Measurements from ENCODE around the gene EGFR. TPM values are rescaled to one million over a fixed set of nuclear protein-coding genes. Genes with fewer than 3 reads are reported as not detected.

The EGFR gene
- total RNA-seq, 8 experiments from 2014 or later, result 0.81 to 22.6 (median 3.6) TPM

DNA sequence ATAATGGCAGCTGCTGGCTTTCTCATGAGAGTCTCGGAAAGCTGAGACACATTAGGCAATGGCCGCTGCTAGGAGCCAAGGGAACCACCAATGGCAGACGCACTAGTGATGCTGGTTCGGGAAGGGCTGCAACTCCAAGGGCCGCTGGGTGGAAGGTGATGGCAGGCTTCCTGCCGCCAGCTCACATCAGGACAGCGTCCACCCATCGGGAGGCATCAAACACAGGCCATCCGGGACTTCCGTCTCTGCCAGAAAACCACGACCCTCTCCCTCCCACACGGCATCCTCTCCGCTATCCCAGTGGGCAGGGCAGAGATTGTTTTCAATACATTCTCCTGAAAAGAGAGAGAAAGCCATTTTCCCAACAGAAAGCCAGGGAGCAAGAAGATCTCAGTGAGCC lies 27.5 kb upstream of the EGFR start:
- Histone ChIP-seq H3K4me1 (replicated peaks in 1 of 2) (no peaks in the 10 kb centered on the region), H3K27ac (no peak overlapping the region), H3K4me3 (no peak overlapping the region)
- ATAC-seq (replicated peaks in 6 of 8), result no peak
- 80 to 100% (median 96%) methylated on average over 1 to 11 of the region's 13 CpGs; no CpG with 5 or more reads in 3 of the 10 experiments for WGBS, 10 experiments
- in situ Hi-C loops (cut with MboI; ENCODE audit: low pct_unique_long_range_greater_than_20kb in 2 of 9, low sequenced_read_pairs in 9 of 9, unreplicated experiment in 9 of 9), result no loop called here

DNA sequence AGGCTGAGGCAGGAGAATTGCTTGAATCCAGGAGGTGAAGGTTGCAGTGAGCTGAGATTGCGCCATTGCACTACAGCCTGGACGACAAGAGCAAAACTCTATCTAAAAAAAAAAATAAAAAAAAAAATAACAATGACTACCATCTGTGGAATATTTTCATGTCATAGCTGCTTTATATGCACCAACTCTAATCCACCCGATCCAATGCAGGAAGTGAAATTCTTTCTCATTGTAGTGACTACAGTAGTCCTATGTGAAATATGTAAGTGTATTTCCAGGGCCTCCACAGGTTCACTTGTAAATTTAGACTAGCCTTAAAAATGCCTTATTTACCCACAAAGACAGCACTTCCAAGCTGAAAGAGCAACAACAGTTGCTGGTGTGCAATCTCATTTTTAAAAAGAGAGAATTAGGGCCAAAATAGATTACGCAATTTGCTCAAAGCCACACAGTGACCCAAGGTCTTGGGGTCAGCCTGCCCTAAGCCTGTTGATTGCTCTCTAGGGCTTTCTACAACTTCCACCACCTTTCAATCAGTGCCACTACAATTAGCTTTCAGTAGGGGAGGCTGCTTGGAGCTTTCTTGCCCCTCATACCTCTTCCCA lies 25.8 kb upstream of the EGFR start:
- H3K4me3 ChIP-seq, result no peak overlapping the region
- no peaks in the 10 kb centered on the region for H3K4me1 ChIP-seq (replicated peaks in 1 of 2)
- in situ Hi-C loops (cut with MboI; ENCODE audit: low pct_unique_long_range_greater_than_20kb in 2 of 9, low sequenced_read_pairs in 9 of 9, unreplicated experiment in 9 of 9), result no loop called here
- H3K27ac ChIP-seq, result no peak overlapping the region
- WGBS, 10 experiments, result 40 to 100% (median 95%) methylated on average over 1 to 4 of the region's 4 CpGs; no CpG with 5 or more reads in 1 of the 10 experiments
- no peak for ATAC-seq (replicated peaks in 6 of 8)

DNA sequence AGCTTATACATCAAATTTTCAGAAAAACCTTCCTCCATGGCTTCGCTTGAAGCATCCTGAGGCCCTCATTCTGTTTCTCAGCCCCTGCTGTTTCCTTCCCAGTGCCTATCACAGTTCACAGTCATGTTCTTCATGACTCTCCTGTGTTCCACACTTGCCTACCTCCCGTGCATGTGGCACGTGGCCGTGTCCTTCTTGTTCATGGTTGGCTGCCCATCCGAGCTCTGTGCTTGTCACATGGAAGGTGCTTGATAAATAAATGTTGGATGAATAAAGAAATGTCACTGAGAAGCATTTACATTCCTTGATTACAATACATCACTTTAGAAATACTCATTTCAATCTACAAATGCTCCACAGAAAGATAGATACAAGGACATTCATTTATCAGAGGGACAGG lies 23.7 kb upstream of the EGFR start:
- WGBS, 10 experiments, result 85 to 100% (median 95%) methylated on average over 2 to 5 of the region's 5 CpGs; no CpG with 5 or more reads in 2 of the 10 experiments
- no peak overlapping the region for H3K27ac ChIP-seq

DNA sequence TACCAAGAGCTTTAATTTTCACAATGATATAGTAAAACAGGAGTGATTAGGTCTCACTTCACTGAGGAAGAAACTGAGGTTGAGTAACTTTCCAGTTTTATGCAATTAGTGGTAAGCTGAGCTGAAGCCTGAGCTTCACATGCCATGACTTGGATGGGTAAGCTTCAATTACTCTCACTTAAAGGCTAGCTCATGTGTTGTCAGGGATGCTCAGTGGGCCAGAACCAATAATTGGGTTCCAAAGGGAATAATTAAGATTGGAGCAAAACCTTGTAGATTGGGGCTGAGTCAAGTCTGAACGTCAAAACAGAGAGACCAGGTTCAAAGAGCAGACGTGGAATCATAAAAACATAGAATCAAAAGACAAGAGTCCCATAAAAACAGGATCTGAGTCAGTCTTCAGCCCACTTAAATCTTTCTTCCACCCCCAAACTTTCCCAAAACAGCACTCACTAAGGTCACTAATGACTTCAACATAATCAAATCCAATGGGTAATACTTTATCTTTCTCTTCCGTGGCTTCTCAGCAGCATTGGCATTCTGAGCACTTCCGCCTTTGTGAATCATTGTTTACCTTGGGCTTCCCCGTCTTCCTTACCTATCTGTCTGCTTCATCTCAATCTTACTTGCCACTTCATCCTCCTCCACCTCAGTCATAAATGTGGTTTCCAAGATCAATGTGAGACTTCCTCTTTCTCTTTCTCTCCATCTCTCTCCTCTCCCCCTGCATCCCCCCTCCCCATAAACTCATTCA lies 23.0 kb upstream of the EGFR start:
- Histone ChIP-seq H3K27ac (no peak overlapping the region), H3K4me3 (no peak overlapping the region), H3K4me1 (replicated peaks in 1 of 2) (no peaks in the 10 kb centered on the region)
- 9 to 89% (median 60%) methylated on average over 3 to 5 of the region's 5 CpGs; no CpG with 5 or more reads in 2 of the 10 experiments for WGBS, 10 experiments
- in situ Hi-C loops (cut with MboI; ENCODE audit: low pct_unique_long_range_greater_than_20kb in 2 of 9, low sequenced_read_pairs in 9 of 9, unreplicated experiment in 9 of 9), result no loop called here
- ATAC-seq (replicated peaks in 6 of 8), result no peak

More for the DNA sequence above, 23.7 kb upstream of the EGFR start:
- in situ Hi-C loops (cut with MboI; ENCODE audit: low pct_unique_long_range_greater_than_20kb in 2 of 9, low sequenced_read_pairs in 9 of 9, unreplicated experiment in 9 of 9), result no loop called here
- no peak for ATAC-seq (replicated peaks in 6 of 8)
- Histone ChIP-seq H3K4me1 (replicated peaks in 1 of 2) (no peaks in the 10 kb centered on the region), H3K4me3 (no peak overlapping the region)

DNA sequence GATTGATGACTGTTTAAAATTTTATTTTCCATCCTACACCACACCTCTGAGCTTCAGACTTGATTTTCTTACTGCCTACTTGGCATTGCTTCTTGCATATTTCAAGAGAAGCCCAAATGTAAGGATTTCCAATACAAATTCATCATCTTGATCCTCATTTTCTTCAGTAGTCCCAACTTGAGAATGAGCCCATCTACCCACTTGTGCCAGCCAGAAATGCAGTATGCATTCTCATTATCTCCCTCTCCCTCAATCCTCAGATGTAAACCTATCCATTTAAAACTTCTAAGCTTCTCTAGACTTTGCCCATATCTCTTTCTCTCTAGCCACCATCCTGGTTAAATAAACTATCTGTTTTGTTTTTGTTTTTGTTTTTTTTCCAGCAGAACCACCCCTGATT lies 22.4 kb upstream of the EGFR start:
- H3K4me1 ChIP-seq (replicated peaks in 1 of 2), result no peaks in the 10 kb centered on the region
- no peak for ATAC-seq (replicated peaks in 6 of 8)
- H3K27ac ChIP-seq, result no peak overlapping the region
- no peak overlapping the region for H3K4me3 ChIP-seq
- in situ Hi-C loops (cut with MboI; ENCODE audit: low pct_unique_long_range_greater_than_20kb in 2 of 9, low sequenced_read_pairs in 9 of 9, unreplicated experiment in 9 of 9), result no loop called here

DNA sequence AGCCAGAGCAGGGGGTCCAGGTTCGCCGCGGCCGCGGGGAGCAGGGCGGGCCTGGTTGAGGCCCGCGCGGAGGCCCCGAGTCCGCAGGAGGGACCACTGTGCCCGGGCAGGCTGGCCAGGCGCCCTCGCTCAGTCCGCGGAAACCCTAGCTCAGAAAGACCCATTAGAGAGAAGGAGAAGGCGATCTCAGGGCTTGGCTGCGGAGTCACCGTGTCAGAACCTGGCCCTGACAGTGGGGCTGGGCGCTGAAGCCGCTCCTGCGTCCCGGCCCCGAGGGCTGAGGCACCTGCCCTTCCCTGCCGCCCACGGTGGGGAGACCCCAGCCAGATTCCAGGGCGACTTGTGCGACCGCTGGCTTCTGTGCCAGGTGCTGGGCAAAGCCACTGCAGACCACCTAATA lies 14.2 kb upstream of the EGFR start:
- no peak overlapping the region for H3K27ac ChIP-seq
- no peak for ATAC-seq (replicated peaks in 6 of 8)
- WGBS, 10 experiments, result 80 to 97% (median 90%) methylated on average over 1 to 10 of the region's 29 CpGs; no CpG with 5 or more reads in 7 of the 10 experiments
- in situ Hi-C loops (cut with MboI; ENCODE audit: low pct_unique_long_range_greater_than_20kb in 2 of 9, low sequenced_read_pairs in 9 of 9, unreplicated experiment in 9 of 9), result no loop called here
- H3K4me1 ChIP-seq (replicated peaks in 1 of 2), result no peaks in the 10 kb centered on the region
- H3K4me3 ChIP-seq, result no peak overlapping the region

DNA sequence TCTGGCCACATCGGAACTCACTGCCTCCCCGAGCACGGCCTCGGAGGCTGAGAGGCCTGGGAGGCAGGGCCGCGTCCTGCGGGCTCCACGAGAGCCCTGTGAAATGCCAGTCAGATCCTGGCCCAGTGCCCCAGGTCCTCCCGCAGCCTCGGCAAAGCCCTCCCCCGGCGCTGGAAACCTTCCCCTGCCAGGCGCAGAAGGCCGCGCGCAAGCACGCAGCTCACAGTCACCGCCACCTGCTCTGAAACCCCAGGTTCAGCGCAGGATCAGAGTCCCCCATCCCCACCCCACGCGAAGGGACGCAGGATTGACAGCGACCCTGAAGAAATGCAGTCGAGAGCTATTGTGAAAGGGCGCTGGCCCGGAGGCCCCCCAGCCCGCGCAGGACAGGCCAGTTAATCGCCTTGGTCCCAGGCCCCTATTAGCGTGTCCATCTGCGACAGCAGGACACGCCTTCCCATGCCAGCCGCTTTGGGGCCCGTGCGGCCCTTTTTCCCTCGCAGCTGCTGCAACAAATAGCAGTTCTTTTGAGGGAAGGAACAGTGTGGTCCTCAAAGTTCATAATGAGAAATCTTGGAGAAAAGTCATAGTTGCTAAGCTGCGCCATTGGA lies 13.5 kb upstream of the EGFR start:
- in situ Hi-C loops (cut with MboI; ENCODE audit: low pct_unique_long_range_greater_than_20kb in 2 of 9, low sequenced_read_pairs in 9 of 9, unreplicated experiment in 9 of 9), result no loop called here
- Histone ChIP-seq H3K4me3 (no peak overlapping the region), H3K27ac (no peak overlapping the region), H3K4me1 (replicated peaks in 1 of 2) (no peaks in the 10 kb centered on the region)
- ATAC-seq (replicated peaks in 6 of 8), result no peak
- WGBS, 10 experiments, result 80 to 100% (median 89%) methylated on average over 1 to 11 of the region's 37 CpGs; no CpG with 5 or more reads in 2 of the 10 experiments

DNA sequence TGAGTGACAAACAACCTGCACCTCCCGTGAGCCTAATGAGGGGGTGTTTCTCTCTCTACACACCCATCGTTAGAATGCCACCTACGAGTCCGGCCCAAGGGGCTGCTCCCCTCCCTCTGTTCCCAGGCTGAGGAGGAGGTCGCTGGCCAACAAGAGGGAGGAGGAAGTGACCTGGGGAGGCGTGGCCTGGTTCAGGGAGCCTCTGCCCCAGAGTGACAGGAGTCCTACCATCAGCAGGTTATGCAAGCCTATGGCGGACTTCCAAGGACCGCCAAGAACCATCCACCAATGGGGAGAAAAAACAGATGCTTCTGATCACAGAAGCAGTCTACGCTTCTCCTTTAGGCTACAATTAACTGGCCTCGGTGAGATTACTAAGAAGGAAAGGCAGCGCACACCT lies 12.3 kb upstream of the EGFR start:
- Histone ChIP-seq H3K4me1 (replicated peaks in 1 of 2) (no peaks in the 10 kb centered on the region), H3K4me3 (no peak overlapping the region), H3K27ac (no peak overlapping the region)
- 46 to 89% (median 74%) methylated on average over 3 to 9 of the region's 11 CpGs; no CpG with 5 or more reads in 1 of the 10 experiments for WGBS, 10 experiments
- in situ Hi-C loops (cut with MboI; ENCODE audit: low pct_unique_long_range_greater_than_20kb in 2 of 9, low sequenced_read_pairs in 9 of 9, unreplicated experiment in 9 of 9), result no loop called here
- ATAC-seq (replicated peaks in 6 of 8), result no peak

DNA sequence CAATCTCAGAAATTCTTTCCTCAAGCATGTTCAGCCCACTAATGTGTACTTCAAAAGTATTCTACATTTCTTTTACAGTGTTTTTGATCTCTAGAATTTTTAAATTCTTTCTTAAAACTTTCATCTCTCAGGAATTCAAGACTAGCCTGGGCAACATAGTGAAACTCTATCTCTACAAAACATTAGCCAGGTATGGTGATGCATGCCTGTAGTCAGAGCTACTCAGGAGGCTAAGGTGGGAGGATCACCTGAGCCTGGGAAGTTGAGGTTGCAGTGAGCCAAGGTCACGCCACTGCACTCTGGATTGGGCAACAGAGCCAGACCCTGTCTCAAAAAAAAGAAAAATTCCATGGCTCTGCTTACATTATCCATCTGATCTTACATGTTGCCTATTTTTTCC lies 5.0 kb upstream of the EGFR start:
- Histone ChIP-seq H3K4me3 (no peak overlapping the region), H3K27ac (no peak overlapping the region), H3K4me1 (replicated peaks in 1 of 2) (no peaks in the 10 kb centered on the region)
- no peak for ATAC-seq (replicated peaks in 6 of 8)
- WGBS, 10 experiments, result 63 to 100% (median 92%) methylated on average over 1 of the region's 1 CpG; no CpG with 5 or more reads in 4 of the 10 experiments
- in situ Hi-C loops (cut with MboI; ENCODE audit: low pct_unique_long_range_greater_than_20kb in 2 of 9, low sequenced_read_pairs in 9 of 9, unreplicated experiment in 9 of 9), result no loop called here

DNA sequence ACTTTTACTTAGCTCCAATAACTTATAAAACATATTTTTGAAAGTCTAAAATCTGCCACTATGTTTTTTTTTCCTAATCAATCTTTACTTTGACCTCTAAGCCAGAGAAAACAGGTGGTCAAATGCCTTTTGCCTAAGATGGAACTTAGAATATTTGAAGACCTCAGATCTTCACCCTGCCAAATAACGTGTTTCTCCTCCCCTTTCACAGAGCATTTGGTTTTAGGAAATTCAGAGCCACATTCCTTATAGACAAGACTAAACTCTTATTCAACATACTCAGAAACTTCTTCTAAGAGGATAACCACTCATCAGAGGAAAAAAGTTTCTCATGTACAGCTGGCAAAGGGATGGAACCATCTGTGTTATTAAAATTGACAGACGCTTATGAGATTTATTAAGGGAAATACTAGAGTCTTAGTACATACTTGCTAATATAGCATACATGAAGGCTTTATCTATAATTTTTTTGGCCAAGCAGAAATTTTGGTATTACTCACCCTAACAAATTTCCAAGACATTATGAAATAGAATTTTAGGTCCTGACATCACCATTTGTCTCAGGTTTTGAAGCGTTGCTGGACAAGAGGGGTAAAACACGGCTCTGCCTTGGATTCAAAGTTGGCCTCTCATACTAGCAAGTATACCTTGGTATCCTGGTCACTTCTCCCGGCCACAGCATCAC lies 2.6 kb upstream of the EGFR start:
- no peak overlapping the region for H3K27ac ChIP-seq
- 67 to 100% (median 91%) methylated on average over 2 to 5 of the region's 5 CpGs for WGBS, 10 experiments
- in situ Hi-C loops (cut with MboI; ENCODE audit: low pct_unique_long_range_greater_than_20kb in 2 of 9, low sequenced_read_pairs in 9 of 9, unreplicated experiment in 9 of 9), result no loop called here
- H3K4me3 ChIP-seq, result no peak overlapping the region
- H3K4me1 ChIP-seq (replicated peaks in 1 of 2), result peaks cover 0 to 3% of the 10 kb centered on the region in 2 donors
- ATAC-seq (replicated peaks in 6 of 8), result no peak

DNA sequence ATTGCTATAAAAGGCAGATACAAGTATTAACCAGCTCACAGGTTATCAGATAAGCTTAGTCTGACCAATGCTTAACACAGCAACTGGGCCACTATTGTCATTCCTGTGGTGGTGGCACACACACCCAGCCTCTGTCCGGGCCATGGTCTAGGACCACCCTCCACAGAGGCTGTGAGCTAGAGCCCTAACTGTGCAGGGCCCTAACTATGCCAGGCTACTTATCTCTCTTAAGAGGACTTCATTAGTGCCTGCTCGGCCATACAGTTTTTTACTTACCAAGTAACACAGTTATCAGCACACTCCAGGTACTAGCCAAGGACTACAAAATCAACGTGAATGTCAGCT lies 2.1 kb upstream of the EGFR start:
- no peak overlapping the region for H3K27ac ChIP-seq
- in situ Hi-C loops (cut with MboI; ENCODE audit: low pct_unique_long_range_greater_than_20kb in 2 of 9, low sequenced_read_pairs in 9 of 9, unreplicated experiment in 9 of 9), result no loop called here
- WGBS, 10 experiments, result 79 to 100% (median 100%) methylated on average over 1 to 3 of the region's 3 CpGs; no CpG with 5 or more reads in 1 of the 10 experiments
- peaks cover 0 to 3% of the 10 kb centered on the region in 2 donors for H3K4me1 ChIP-seq (replicated peaks in 1 of 2)
- ATAC-seq (replicated peaks in 6 of 8), result no peak
- no peak overlapping the region for H3K4me3 ChIP-seq

DNA sequence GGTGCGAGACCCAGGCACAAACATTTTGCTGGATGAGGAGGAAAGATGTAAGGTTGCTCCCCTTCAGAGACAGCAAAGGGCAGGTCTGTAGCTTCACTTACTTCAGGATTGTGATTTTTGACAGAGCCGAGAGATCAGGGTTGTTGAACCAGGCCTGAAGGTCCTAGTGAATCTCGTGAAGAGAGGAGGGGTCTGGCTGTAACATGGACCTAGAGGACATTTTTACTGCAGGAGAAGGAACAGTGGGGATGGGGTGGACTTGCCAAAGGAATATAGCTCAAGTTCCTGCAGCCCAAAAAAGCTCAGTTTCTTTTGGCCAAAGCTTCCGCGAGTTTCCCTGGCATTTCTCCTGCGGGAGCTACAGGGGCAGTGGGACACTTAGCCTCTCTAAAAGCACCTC lies 976 bp upstream of the EGFR start:
- in situ Hi-C loops (cut with MboI; ENCODE audit: low pct_unique_long_range_greater_than_20kb in 2 of 9, low sequenced_read_pairs in 9 of 9, unreplicated experiment in 9 of 9), result no loop called here
- Histone ChIP-seq H3K4me3 (no peak overlapping the region), H3K27ac (no peak overlapping the region), H3K4me1 (replicated peaks in 1 of 2) (peaks cover 0 to 3% of the 10 kb centered on the region in 2 donors)
- no peak for ATAC-seq (replicated peaks in 6 of 8)
- WGBS, 10 experiments, result 40 to 91% (median 72%) methylated on average over 1 to 4 of the region's 6 CpGs; no CpG with 5 or more reads in 2 of the 10 experiments

DNA sequence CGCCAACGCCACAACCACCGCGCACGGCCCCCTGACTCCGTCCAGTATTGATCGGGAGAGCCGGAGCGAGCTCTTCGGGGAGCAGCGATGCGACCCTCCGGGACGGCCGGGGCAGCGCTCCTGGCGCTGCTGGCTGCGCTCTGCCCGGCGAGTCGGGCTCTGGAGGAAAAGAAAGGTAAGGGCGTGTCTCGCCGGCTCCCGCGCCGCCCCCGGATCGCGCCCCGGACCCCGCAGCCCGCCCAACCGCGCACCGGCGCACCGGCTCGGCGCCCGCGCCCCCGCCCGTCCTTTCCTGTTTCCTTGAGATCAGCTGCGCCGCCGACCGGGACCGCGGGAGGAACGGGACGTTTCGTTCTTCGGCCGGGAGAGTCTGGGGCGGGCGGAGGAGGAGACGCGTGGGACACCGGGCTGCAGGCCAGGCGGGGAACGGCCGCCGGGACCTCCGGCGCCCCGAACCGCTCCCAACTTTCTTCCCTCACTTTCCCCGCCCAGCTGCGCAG lies 424 bp downstream of the EGFR start:
- Histone ChIP-seq H3K4me3 (peak overlapping the region; percentile 46 to 86 (median 75)), H3K4me1 (replicated peaks in 1 of 2) (peaks cover 0 to 3% of the 10 kb centered on the region in 2 donors), H3K27ac (peak overlapping the region in 1 of 2 donors; percentile 43)
- in situ Hi-C loops (cut with MboI; ENCODE audit: low pct_unique_long_range_greater_than_20kb in 2 of 9, low sequenced_read_pairs in 9 of 9, unreplicated experiment in 9 of 9), result no loop called here
- 0% methylated on average over 1 of the region's 70 CpGs; no CpG with 5 or more reads in 9 of the 10 experiments for WGBS, 10 experiments
- ATAC-seq (replicated peaks in 6 of 8), result peak; percentile 37 to 76 (median 68)

All from motor neuron (in vitro differentiated cells).